Aorta (tissue), 5 donors: ENCODE measurements around the gene LRRC63. TPM values are rescaled to one million over a fixed set of nuclear protein-coding genes. Genes with fewer than 3 reads are reported as not detected.
"Not testable (repeated sequence)": the region's sequence is repeated elsewhere in the genome, so short reads cannot be mapped to it uniquely, and the experiment has no call there.

ENCODE experiments used
- ATAC-seq: fragments of 200-7000 bp; cut with Tn5 transposase; one replicate; pipeline ENCODE4 v1.9.1; 2022; ENCODE audit warnings: moderate library complexity; ENCODE audit not compliant: low FRiP score
- DNase-seq, 2 donors: peaks; one replicate each; pipeline ENCODE4 v3.0.0-alpha.2; 2020
- H3K27ac ChIP-seq, 2 donors: one replicate each; pipeline ENCODE4 v1.5.1; 2013; ENCODE audit warnings: low read length in 2 of 2, mild to moderate bottlenecking in 2 of 2, moderate library complexity in 2 of 2, control low read depth in 1 of 2, inconsistent platforms in 1 of 2, low read depth in 1 of 2
- H3K27me3 ChIP-seq, 2 donors: one replicate each; pipeline ENCODE4 v1.6.1; 2013; ENCODE audit warnings: control low read depth in 1 of 2, low read length in 1 of 2, mild to moderate bottlenecking in 1 of 2, moderate library complexity in 1 of 2; ENCODE audit not compliant: insufficient read depth in 2 of 2, control insufficient read depth in 1 of 2
- H3K36me3 ChIP-seq, 2 donors: one replicate each; pipeline ENCODE4 v1.6.1; 2013; ENCODE audit warnings: control low read depth in 1 of 2, low read length in 1 of 2, mild to moderate bottlenecking in 1 of 2; ENCODE audit not compliant: insufficient read depth in 2 of 2, control insufficient read depth in 1 of 2
- H3K4me1 ChIP-seq, 2 donors: one replicate each; pipeline ENCODE4 v1.6.1; 2013; ENCODE audit warnings: low read length in 2 of 2, control low read depth in 1 of 2, mild to moderate bottlenecking in 1 of 2, moderate library complexity in 1 of 2; ENCODE audit not compliant: insufficient read depth in 2 of 2, control insufficient read depth in 1 of 2
- H3K4me3 ChIP-seq, 2 donors: one replicate each; pipeline ENCODE4 v1.5.1; 2013; ENCODE audit warnings: low read length in 2 of 2, control low read depth in 1 of 2, mild to moderate bottlenecking in 1 of 2
- H3K9me3 ChIP-seq: one replicate; pipeline ENCODE4 v1.6.1; 2013; ENCODE audit warnings: mild to moderate bottlenecking, low read length; ENCODE audit not compliant: control insufficient read depth
- WGBS, 2 donors: extraction: QIAGEN DNeasy Blood & Tissue Kit; methylation state at CpG; one replicate each; pipeline ENCODE4 v1.1.7; 2013; 5-methylcytosine and 5-hydroxymethylcytosine counted together
- intact Hi-C, 2 donors: fragments of 100-400 bp; cut with DNase I; formaldehyde crosslinking; loops; one replicate each; pipeline versions ENCODE4 v1.14.2 to v1.15.0; 2022
- polyA plus RNA-seq, 2 donors: library from polyadenylated mRNA; stranded (reverse); fragments of 200-250 nt; gene quantifications; one replicate each; pipeline ENCODE4 v1.2.3, GENCODE V29; 2013
- total RNA-seq, 2 donors: library from RNA; stranded (reverse); fragmentation: NEBNext Ultra II Directional; extraction: Animal tissue kit (Norgen Biotek cat#: 25700); gene quantifications; one replicate each; pipeline ENCODE4 v1.2.1, GENCODE V29; 2021
- donor health status: healthy with polysubstance abuse.
- donor health status: Bipolar disorder and iron deficiency.
- donor health status: DM: no; HTN: no; CAD: no.
- donor health status: DM: no; HTN: no; CAD: no.
- donor health status: DM: yes; HTN: yes; CAD: no.

LRRC63 gene
- total and polyA plus RNA-seq, 4 donors: 0.15 to 0.99 TPM; not detected in 2

- no peak for ATAC-seq
- Histone ChIP-seq H3K36me3 (no peaks in the 10 kb centered on the region), H3K4me1 (no peaks in the 10 kb centered on the region), H3K27me3 (no peaks in the 10 kb centered on the region), H3K9me3 (no peaks in the 10 kb centered on the region), H3K4me3 (no peak overlapping the region), H3K27ac (no peak overlapping the region)
- DNase-seq: no peak
- WGBS, 2 donors: 85 to 92% methylated on average over 2 of the region's 2 CpGs
- intact Hi-C loops: no loop called here
Observed at GRCh38 chr13:46267166-46267565, 55.4 kb downstream of the LRRC63 start.

- DNase-seq (no peak), ATAC-seq (no peak)
- intact Hi-C loops: no loop called here
- 60 to 71% methylated on average over 6 of the region's 6 CpGs for WGBS, 2 donors
- Histone ChIP-seq H3K36me3 (no peaks in the 10 kb centered on the region), H3K4me3 (no peak overlapping the region), H3K4me1 (no peaks in the 10 kb centered on the region), H3K27ac (no peak overlapping the region), H3K27me3 (no peaks in the 10 kb centered on the region), H3K9me3 (no peaks in the 10 kb centered on the region)
Observed at GRCh38 chr13:46270416-46270815, 58.7 kb downstream of the LRRC63 start.

- Histone ChIP-seq H3K4me1 (no peaks in the 10 kb centered on the region), H3K36me3 (no peaks in the 10 kb centered on the region), H3K9me3 (no peaks in the 10 kb centered on the region), H3K27me3 (no peaks in the 10 kb centered on the region), H3K4me3 (no peak overlapping the region), H3K27ac (no peak overlapping the region)
- 76 to 78% methylated on average over 3 of the region's 3 CpGs for WGBS, 2 donors
- intact Hi-C loops: no loop called here
- ATAC-seq (no peak), DNase-seq (no peak)
Observed at GRCh38 chr13:46274094-46274698, 62.5 kb downstream of the LRRC63 start.

GRCh38 chr13:46278474-46278873 is 66.7 kb downstream of the LRRC63 start:
- 9 to 14% methylated on average over 4 of the region's 4 CpGs for WGBS, 2 donors
- H3K27ac ChIP-seq: no peak overlapping the region
- intact Hi-C loops: no loop called here
- H3K4me3 ChIP-seq: no peak overlapping the region
- no peaks in the 10 kb centered on the region for H3K4me1 ChIP-seq
- no peaks in the 10 kb centered on the region for H3K36me3 ChIP-seq
- no peaks in the 10 kb centered on the region for H3K9me3 ChIP-seq
- DNase-seq (no peak), ATAC-seq (no peak)
- no peaks in the 10 kb centered on the region for H3K27me3 ChIP-seq

- Histone ChIP-seq H3K4me3 (no peak overlapping the region), H3K27ac (no peak overlapping the region), H3K4me1 (no peaks in the 10 kb centered on the region), H3K27me3 (no peaks in the 10 kb centered on the region), H3K36me3 (no peaks in the 10 kb centered on the region), H3K9me3 (no peaks in the 10 kb centered on the region)
- WGBS, 2 donors: 45 to 78% methylated on average over 2 of the region's 2 CpGs
- DNase-seq (no peak), ATAC-seq (no peak)
- intact Hi-C loops: no loop called here
Observed at GRCh38 chr13:46281779-46282178, 70.1 kb downstream of the LRRC63 start.

GRCh38 chr13:46283912-46284824 is 72.4 kb downstream of the LRRC63 start:
- H3K4me3 ChIP-seq, intact Hi-C loops, ATAC-seq, H3K4me1 ChIP-seq, H3K36me3 ChIP-seq, H3K27ac ChIP-seq, DNase-seq, H3K27me3 ChIP-seq, H3K9me3 ChIP-seq: not testable (repeated sequence)
- WGBS, 2 donors: 87 to 92% methylated on average over 15 to 16 of the region's 16 CpGs

GRCh38 chr13:46286972-46287371 is 75.2 kb downstream of the LRRC63 start:
- DNase-seq (no peak), ATAC-seq (no peak)
- WGBS, 2 donors: 38 to 55% methylated on average over 1 of the region's 1 CpG
- H3K27ac ChIP-seq: no peak overlapping the region
- H3K4me1 ChIP-seq: no peaks in the 10 kb centered on the region
- H3K36me3 ChIP-seq: no peaks in the 10 kb centered on the region
- intact Hi-C loops: no loop called here
- no peak overlapping the region for H3K4me3 ChIP-seq
- no peaks in the 10 kb centered on the region for H3K27me3 ChIP-seq
- H3K9me3 ChIP-seq: no peaks in the 10 kb centered on the region

- no peaks in the 10 kb centered on the region for H3K9me3 ChIP-seq
- no peaks in the 10 kb centered on the region for H3K36me3 ChIP-seq
- no peak for DNase-seq
- H3K4me3 ChIP-seq: no peak overlapping the region
- no peak overlapping the region for H3K27ac ChIP-seq
- no peak for ATAC-seq
- H3K27me3 ChIP-seq: no peaks in the 10 kb centered on the region
- WGBS, 2 donors: 83 to 84% methylated on average over 5 of the region's 5 CpGs
- no peaks in the 10 kb centered on the region for H3K4me1 ChIP-seq
- intact Hi-C loops: no loop called here
Observed at GRCh38 chr13:46288570-46289259, 77.0 kb downstream of the LRRC63 start.
